ENCODE results near the gene FOXJ1.

- no peak for TF ChIP-seq IRF2 (CRISPR knock-in tag; IDR thresholded peaks at IDR 0.05)
- TF ChIP-seq, protein P1, sequence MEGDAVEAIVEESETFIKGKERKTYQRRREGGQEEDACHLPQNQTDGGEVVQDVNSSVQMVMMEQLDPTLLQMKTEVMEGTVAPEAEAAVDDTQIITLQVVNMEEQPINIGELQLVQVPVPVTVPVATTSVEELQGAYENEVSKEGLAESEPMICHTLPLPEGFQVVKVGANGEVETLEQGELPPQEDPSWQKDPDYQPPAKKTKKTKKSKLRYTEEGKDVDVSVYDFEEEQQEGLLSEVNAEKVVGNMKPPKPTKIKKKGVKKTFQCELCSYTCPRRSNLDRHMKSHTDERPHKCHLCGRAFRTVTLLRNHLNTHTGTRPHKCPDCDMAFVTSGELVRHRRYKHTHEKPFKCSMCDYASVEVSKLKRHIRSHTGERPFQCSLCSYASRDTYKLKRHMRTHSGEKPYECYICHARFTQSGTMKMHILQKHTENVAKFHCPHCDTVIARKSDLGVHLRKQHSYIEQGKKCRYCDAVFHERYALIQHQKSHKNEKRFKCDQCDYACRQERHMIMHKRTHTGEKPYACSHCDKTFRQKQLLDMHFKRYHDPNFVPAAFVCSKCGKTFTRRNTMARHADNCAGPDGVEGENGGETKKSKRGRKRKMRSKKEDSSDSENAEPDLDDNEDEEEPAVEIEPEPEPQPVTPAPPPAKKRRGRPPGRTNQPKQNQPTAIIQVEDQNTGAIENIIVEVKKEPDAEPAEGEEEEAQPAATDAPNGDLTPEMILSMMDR (CRISPR knock-in tag; IDR thresholded peaks at IDR 0.05) = no peak
- no peak for TF ChIP-seq HNRNPUL1 (IDR thresholded peaks at IDR 0.05; ENCODE audit: low read depth, low read length)
- TF ChIP-seq TARDBP (CRISPR knock-in tag; IDR thresholded peaks at IDR 0.05) = no peak
- no peak for TF ChIP-seq MYC (CRISPR knock-in tag; IDR thresholded peaks at IDR 0.05; ENCODE audit: borderline replicate concordance)
- no peak for TF ChIP-seq ARNT (IDR thresholded peaks at IDR 0.05)
Observed at GRCh38 chr17:76159157-76159556, 18.1 kb upstream of the FOXJ1 start.
